Keratinocyte (primary cell): Measurements from ENCODE around the gene MGME1. TPM values are rescaled to one million over a fixed set of nuclear protein-coding genes. Genes with fewer than 3 reads are reported as not detected.

Experiments
- DNase-seq: peaks from one replicate; pipeline ENCODE4 v3.0.0-alpha.2; 2011; ENCODE audit warnings: low read depth, missing footprints, low spot score
- FAIRE-seq: peaks from 2 replicates; lab custom pipeline; 2011; peaks lifted over from hg19 to GRCh38; lab: Jason Lieb, UNC
- H2AFZ ChIP-seq: 2 replicates; pipeline ENCODE4 v1.6.0; 2012; ENCODE audit warnings: low read length, control low read depth, inconsistent platforms; ENCODE audit not compliant: control insufficient read depth
- H3K27ac ChIP-seq: 2 replicates; pipeline ENCODE4 v1.5.1; 2011; ENCODE audit warnings: low read length; ENCODE audit not compliant: control insufficient read depth, insufficient read depth
- H3K27me3 ChIP-seq: 3 replicates; pipeline ENCODE4 v1.6.0; 2011; ENCODE audit warnings: low read length; ENCODE audit not compliant: control insufficient read depth, insufficient read depth; ENCODE audit errors: extremely low read depth
- H3K36me3 ChIP-seq, 2 experiments: 2 replicates in 1 of 2; 3 replicates in 1 of 2; pipeline ENCODE4 v1.5.1; 2011; ENCODE audit warnings: low read length in 2 of 2, mild to moderate bottlenecking in 1 of 2; ENCODE audit not compliant: control insufficient read depth in 2 of 2, insufficient read depth in 2 of 2; ENCODE audit errors: extremely low read depth in 1 of 2
- H3K4me1 ChIP-seq: 3 replicates; pipeline ENCODE4 v1.5.1; 2011; ENCODE audit warnings: low read length; ENCODE audit not compliant: control insufficient read depth, insufficient read depth; ENCODE audit errors: extremely low read depth
- H3K4me2 ChIP-seq: 3 replicates; pipeline ENCODE4 v1.6.0; 2011; ENCODE audit warnings: low read depth, low read length; ENCODE audit not compliant: control insufficient read depth, insufficient read depth; ENCODE audit errors: extremely low read depth
- H3K4me3 ChIP-seq, 3 experiments: fragments of 200-600 bp in 1 of 3; sonication (generic) in 1 of 3; 2 replicates in 2 of 3; 3 replicates in 1 of 3; pipeline ENCODE4 v1.5.1; 2011 to 2016; ENCODE audit warnings: low read length in 3 of 3, mild to moderate bottlenecking in 3 of 3, control low read depth in 2 of 3, inconsistent platforms in 1 of 3, low read depth in 1 of 3, mixed read lengths in 1 of 3, mixed run types in 1 of 3, moderate library complexity in 1 of 3; ENCODE audit not compliant: control insufficient read depth in 2 of 3, insufficient read depth in 2 of 3; ENCODE audit errors: extremely low read depth in 1 of 3
- H3K79me2 ChIP-seq: 2 replicates; pipeline ENCODE4 v1.6.0; 2012; ENCODE audit warnings: low read length; ENCODE audit not compliant: control insufficient read depth, insufficient read depth
- H3K9ac ChIP-seq: 3 replicates; pipeline ENCODE4 v1.6.0; 2011; ENCODE audit warnings: low read length; ENCODE audit not compliant: control insufficient read depth, insufficient read depth; ENCODE audit errors: extremely low read depth
- H3K9me1 ChIP-seq: 3 replicates; pipeline ENCODE4 v1.6.0; 2011; ENCODE audit warnings: low read length; ENCODE audit not compliant: control insufficient read depth, insufficient read depth; ENCODE audit errors: extremely low read depth
- H3K9me3 ChIP-seq: 2 replicates; pipeline ENCODE4 v1.5.1; 2012; ENCODE audit warnings: low read depth, low read length; ENCODE audit not compliant: control insufficient read depth
- H4K20me1 ChIP-seq: 3 replicates; pipeline ENCODE4 v1.6.0; 2011; ENCODE audit warnings: low read length; ENCODE audit not compliant: control insufficient read depth, insufficient read depth; ENCODE audit errors: extremely low read depth
- EZH2 ChIP-seq: IDR thresholded peaks from one replicate; pipeline ENCODE4 v1.6.1; 2012; ENCODE audit warnings: inconsistent platforms, mild to moderate bottlenecking, low read length, moderate library complexity
- dilution Hi-C: fragments of 300-500 bp; cut with MboI; formaldehyde crosslinking; loops from one replicate; pipeline ENCODE4 v1.7.0; 2020; ENCODE audit warnings: low sequenced_read_pairs; ENCODE audit not compliant: extremely low pct_ligation_motif_present
- polyA plus RNA-seq, 5 experiments: library from polyadenylated mRNA; depleted of rRNA in 3 of 5; stranded (reverse) in 3 of 5; stranded (forward) in 1 of 5; unstranded in 1 of 5; fragments of >200 nt; gene quantifications; 1 replicate in 1 of 5; 2 replicates in 3 of 5; 3 replicates in 1 of 5; pipeline versions ENCODE4 v1.2.1 to v1.2.3, GENCODE V29; 2011 to 2012; ENCODE audit warnings: missing spikeins in 2 of 5, low read depth in 1 of 5, low replicate concordance in 1 of 5
- TF ChIP-seq, protein P1 (sequence below), 3 experiments: IDR thresholded peaks in 1 of 3; conservative IDR thresholded peaks in 1 of 3; optimal IDR thresholded peaks in 1 of 3; 2 replicates in 2 of 3; 3 replicates in 1 of 3; pipeline versions ENCODE3 to v1.5.1; 2011; ENCODE audit warnings: low read length in 3 of 3, mild to moderate bottlenecking in 3 of 3, moderate library complexity in 2 of 3, control low read depth in 1 of 3, inconsistent platforms in 1 of 3; ENCODE audit not compliant: insufficient read depth in 2 of 3; ENCODE audit errors: extremely low read depth in 1 of 3

Gene MGME1
- polyA plus RNA-seq, 1 donor (not counting 4 experiments of a cell fraction or from before 2014, with no cell fraction given) = 31.6 TPM

DNA sequence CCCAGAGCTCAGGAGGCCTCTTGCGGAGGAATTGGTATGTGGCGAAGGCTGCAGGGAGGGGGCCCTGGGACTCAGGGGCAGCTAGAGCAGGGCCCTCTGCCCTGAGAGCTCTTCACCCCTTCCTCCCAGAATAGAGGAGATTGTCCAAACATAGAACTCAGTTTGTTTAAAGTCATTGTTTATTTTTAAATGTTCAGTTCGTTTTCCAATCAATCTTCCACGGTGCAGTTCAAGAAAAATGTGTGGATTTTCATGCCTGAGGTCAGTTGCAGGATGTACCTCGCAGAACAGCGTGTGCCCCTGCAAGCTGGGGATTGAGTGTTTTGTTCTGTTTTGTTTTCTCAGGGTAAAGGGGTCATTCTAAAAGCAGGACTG lies 37.2 kb downstream of the MGME1 start:
- H3K4me2 ChIP-seq = no peak overlapping the region
- DNase-seq (no peak), FAIRE-seq (no peak)
- H3K4me1 ChIP-seq = peaks cover 10% of the 10 kb centered on the region
- H4K20me1 ChIP-seq = no peaks in the 10 kb centered on the region
- no peak overlapping the region for H3K4me3 ChIP-seq
- no peaks in the 10 kb centered on the region for H3K79me2 ChIP-seq
- H2AFZ ChIP-seq = no peak overlapping the region
- no peaks in the 10 kb centered on the region for H3K36me3 ChIP-seq
- no peak overlapping the region for H3K9ac ChIP-seq
- dilution Hi-C loops = no loop called here
- no peak overlapping the region for H3K27ac ChIP-seq
- H3K9me3 ChIP-seq = no peaks in the 10 kb centered on the region
- H3K9me1 ChIP-seq = no peaks in the 10 kb centered on the region
- no peak for TF ChIP-seq EZH2
- TF ChIP-seq, protein P1, sequence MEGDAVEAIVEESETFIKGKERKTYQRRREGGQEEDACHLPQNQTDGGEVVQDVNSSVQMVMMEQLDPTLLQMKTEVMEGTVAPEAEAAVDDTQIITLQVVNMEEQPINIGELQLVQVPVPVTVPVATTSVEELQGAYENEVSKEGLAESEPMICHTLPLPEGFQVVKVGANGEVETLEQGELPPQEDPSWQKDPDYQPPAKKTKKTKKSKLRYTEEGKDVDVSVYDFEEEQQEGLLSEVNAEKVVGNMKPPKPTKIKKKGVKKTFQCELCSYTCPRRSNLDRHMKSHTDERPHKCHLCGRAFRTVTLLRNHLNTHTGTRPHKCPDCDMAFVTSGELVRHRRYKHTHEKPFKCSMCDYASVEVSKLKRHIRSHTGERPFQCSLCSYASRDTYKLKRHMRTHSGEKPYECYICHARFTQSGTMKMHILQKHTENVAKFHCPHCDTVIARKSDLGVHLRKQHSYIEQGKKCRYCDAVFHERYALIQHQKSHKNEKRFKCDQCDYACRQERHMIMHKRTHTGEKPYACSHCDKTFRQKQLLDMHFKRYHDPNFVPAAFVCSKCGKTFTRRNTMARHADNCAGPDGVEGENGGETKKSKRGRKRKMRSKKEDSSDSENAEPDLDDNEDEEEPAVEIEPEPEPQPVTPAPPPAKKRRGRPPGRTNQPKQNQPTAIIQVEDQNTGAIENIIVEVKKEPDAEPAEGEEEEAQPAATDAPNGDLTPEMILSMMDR (optimal IDR thresholded peaks at IDR 0.05 in 1 of 3, IDR thresholded peaks at IDR 0.05 in 1 of 3, conservative IDR thresholded peaks at IDR 0.05 in 1 of 3; ENCODE audit: extremely low read depth in 1 of 3, insufficient read depth in 2 of 3, low read length in 3 of 3) = no peak
- H3K27me3 ChIP-seq = no peaks in the 10 kb centered on the region

- dilution Hi-C loops = no loop called here
- no peak for FAIRE-seq
- Histone ChIP-seq H3K4me1 (peaks cover 3% of the 10 kb centered on the region), H4K20me1 (no peaks in the 10 kb centered on the region), H3K36me3 (no peaks in the 10 kb centered on the region), H3K27me3 (no peaks in the 10 kb centered on the region), H3K4me3 (no peak overlapping the region), H3K79me2 (no peaks in the 10 kb centered on the region), H3K9me3 (no peaks in the 10 kb centered on the region), H3K4me2 (no peak overlapping the region), H3K27ac (no peak overlapping the region), H2AFZ (no peak overlapping the region), H3K9ac (no peak overlapping the region), H3K9me1 (no peaks in the 10 kb centered on the region)
- no peak for DNase-seq
- TF ChIP-seq, protein P1 (optimal IDR thresholded peaks at IDR 0.05 in 1 of 3, IDR thresholded peaks at IDR 0.05 in 1 of 3, conservative IDR thresholded peaks at IDR 0.05 in 1 of 3; ENCODE audit: extremely low read depth in 1 of 3, insufficient read depth in 2 of 3, low read length in 3 of 3) = no peak
- no peak for TF ChIP-seq EZH2
Observed at GRCh38 chr20:18006684-18007083, 37.9 kb downstream of the MGME1 start.
